Effector memory CD4-positive, alpha-beta T cell (primary cell): ENCODE data around the gene DTWD2.
A peak's percentile ranks its signal among the peaks of the same experiment; 100 is the strongest.
"Not testable (repeated sequence)": the region's sequence is repeated elsewhere in the genome, so short reads cannot be mapped to it uniquely, and the experiment has no call there.

Source experiments
- DNase-seq, 3 donors: peaks; one replicate each; pipeline ENCODE4 v3.0.0-alpha.2; 2020
- H3K27ac ChIP-seq: 2 replicates; pipeline ENCODE4 v1.7.0; 2013; ENCODE audit warnings: mild to moderate bottlenecking, low read length, moderate library complexity; ENCODE audit not compliant: insufficient read depth, poor library complexity, severe bottlenecking
- H3K27me3 ChIP-seq: replicated peaks from 2 replicates; pipeline ENCODE4 v1.7.0; 2013; ENCODE audit warnings: mild to moderate bottlenecking, low read length; ENCODE audit not compliant: insufficient read depth, control insufficient read depth, poor library complexity, severe bottlenecking
- H3K36me3 ChIP-seq: 2 replicates; pipeline ENCODE4 v1.7.0; 2013; ENCODE audit warnings: mild to moderate bottlenecking, low read length, moderate library complexity; ENCODE audit not compliant: control insufficient read depth, insufficient read depth
- H3K4me1 ChIP-seq: 2 replicates; pipeline ENCODE4 v1.7.0; 2013; ENCODE audit warnings: low read length, mild to moderate bottlenecking; ENCODE audit not compliant: control insufficient read depth, insufficient read depth, poor library complexity, severe bottlenecking
- H3K4me3 ChIP-seq: 2 replicates; pipeline ENCODE4 v1.7.0; 2013; ENCODE audit warnings: low read length, low read depth, mild to moderate bottlenecking; ENCODE audit not compliant: insufficient read depth, poor library complexity, severe bottlenecking
- H3K9me3 ChIP-seq: 2 replicates; pipeline ENCODE4 v1.7.0; 2013; ENCODE audit warnings: mild to moderate bottlenecking, low read length, moderate library complexity; ENCODE audit not compliant: control insufficient read depth

The DTWD2 gene

DNA sequence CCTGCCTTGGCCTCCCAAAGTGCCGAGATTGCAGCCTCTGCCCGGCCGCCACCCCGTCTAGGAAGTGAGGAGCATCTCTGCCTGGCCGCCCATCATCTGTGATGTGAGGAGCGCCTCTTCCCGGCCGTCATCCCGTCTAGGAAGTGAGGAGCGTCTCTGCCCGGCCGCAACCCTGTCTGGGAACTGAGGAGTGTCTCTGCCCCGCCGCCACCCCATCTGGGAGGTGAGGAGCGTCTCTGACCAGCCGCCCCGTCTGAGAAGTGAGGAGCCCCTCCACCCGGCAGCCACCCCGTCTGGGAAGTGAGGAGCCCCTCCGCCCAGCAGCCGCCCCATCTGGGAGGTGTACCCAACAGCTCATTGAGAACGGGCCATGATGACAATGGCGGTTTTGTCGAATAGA is 10.5 kb upstream of the DTWD2 start:
- H3K27ac ChIP-seq, H3K9me3 ChIP-seq, H3K36me3 ChIP-seq, H3K4me3 ChIP-seq, H3K4me1 ChIP-seq, DNase-seq, H3K27me3 ChIP-seq: not testable (repeated sequence)

DNA sequence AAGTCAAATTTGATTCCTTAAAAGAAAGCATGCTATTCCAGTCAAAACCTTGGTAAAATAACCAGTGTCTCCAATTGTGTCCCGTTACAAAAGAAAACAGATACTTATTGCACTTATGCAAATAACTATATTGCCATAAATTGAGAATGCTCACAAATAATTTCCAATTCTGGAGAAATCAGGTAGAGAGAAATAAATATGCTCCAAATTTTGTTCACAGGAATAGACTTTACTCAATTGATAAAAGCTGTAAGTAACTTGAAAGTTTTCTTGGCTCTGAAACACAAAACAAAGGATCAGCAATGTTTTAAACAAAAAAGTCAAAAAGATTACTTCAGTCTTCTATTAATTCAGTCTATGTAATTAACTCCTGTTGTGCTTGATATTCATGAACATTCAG is 7.8 kb upstream of the DTWD2 start:
- Histone ChIP-seq H3K27ac (no peak overlapping the region), H3K4me3 (no peak overlapping the region), H3K36me3 (no peaks in the 10 kb centered on the region), H3K9me3 (no peaks in the 10 kb centered on the region), H3K27me3 (no peaks in the 10 kb centered on the region), H3K4me1 (no peaks in the 10 kb centered on the region)
- DNase-seq = no peak

DNA sequence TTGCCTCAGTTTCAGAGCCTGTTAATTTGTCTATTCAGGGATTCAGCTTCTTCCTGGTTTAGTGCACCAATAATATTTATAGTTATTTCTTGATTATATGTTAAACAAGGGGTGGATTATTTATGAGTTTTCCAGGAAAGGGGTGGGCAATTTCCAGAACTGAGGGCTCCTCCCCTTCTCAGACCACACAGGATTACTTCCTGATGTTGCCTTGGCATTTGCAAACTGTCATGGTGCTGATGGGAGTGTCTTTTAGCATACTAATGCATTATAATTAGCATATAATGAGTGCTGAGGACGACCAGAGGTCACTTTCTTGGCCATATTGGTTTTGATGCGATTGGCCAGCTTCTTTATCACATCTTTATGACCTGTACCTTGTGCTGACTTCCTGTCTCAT is 6.2 kb upstream of the DTWD2 start:
- DNase-seq = no peak
- H3K9me3 ChIP-seq = no peaks in the 10 kb centered on the region
- H3K4me3 ChIP-seq = no peak overlapping the region
- H3K27me3 ChIP-seq = no peaks in the 10 kb centered on the region
- H3K4me1 ChIP-seq = no peaks in the 10 kb centered on the region
- H3K27ac ChIP-seq = no peak overlapping the region
- no peaks in the 10 kb centered on the region for H3K36me3 ChIP-seq

DNA sequence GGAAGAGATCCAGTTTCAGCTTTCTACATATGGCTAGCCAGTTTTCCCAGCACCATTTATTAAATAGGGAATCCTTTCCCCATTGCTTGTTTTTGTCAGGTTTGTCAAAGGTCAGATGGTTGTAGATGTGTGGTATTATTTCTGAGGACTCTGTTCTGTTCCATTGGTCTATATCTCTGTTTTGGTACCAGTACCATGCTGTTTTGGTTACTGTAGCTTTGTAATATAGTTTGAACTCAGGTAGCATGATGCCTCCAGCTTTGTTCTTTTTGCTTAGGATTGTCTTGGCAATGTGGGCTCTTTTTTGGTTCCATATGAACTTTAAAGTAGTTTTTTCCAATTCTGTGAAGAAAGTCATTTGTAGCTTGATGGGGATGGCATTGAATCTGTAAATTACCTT is 4.8 kb upstream of the DTWD2 start:
- H3K27ac ChIP-seq, H3K9me3 ChIP-seq: not testable (repeated sequence)

DNA sequence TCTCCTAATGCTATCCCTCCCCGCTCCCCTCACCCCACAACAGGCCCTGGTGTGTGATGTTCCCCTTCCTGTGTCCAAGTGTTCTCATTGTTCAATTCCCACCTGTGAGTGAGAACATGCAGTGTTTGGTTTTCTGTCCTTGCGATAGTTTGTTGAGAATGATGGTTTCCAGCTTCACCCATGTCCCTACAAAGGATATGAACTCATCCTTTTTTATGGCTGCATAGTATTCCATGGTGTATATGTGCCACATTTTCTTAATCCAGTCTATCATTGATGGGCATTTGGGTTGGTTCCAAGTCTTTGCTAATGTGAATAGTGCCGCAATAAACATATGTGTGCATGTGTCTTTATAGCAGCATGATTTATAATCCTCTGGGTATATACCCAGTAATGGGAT is 3.7 kb upstream of the DTWD2 start:
- not testable (repeated sequence) for H3K27ac ChIP-seq, DNase-seq, H3K4me1 ChIP-seq, H3K27me3 ChIP-seq, H3K4me3 ChIP-seq, H3K9me3 ChIP-seq, H3K36me3 ChIP-seq

More for the DNA sequence above, 4.8 kb upstream of the DTWD2 start:
- not testable (repeated sequence) for H3K4me3 ChIP-seq, H3K27me3 ChIP-seq, H3K36me3 ChIP-seq, H3K4me1 ChIP-seq, DNase-seq

DNA sequence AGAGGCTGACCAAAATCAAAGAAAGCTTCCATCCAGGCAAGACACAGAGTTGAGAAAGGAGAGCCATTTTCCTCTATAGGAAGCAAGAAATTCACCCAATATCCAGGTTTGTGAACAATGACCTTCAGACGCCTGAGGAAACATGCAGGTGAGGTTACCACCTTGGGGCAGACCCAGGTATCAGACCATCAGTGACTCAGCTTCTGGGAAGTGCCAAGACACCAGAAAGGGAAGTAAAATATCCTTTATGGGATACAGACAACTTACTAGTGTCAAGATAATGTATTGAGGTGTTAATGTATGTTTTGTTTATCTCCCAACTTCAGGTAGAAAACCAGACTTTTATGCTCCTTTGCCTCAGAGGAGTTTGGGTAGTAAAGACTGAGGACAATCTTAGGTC is 2.2 kb upstream of the DTWD2 start:
- Histone ChIP-seq H3K4me1 (no peaks in the 10 kb centered on the region), H3K4me3 (no peak overlapping the region), H3K27me3 (no peaks in the 10 kb centered on the region), H3K27ac (no peak overlapping the region), H3K9me3 (no peaks in the 10 kb centered on the region), H3K36me3 (no peaks in the 10 kb centered on the region)
- no peak for DNase-seq

DNA sequence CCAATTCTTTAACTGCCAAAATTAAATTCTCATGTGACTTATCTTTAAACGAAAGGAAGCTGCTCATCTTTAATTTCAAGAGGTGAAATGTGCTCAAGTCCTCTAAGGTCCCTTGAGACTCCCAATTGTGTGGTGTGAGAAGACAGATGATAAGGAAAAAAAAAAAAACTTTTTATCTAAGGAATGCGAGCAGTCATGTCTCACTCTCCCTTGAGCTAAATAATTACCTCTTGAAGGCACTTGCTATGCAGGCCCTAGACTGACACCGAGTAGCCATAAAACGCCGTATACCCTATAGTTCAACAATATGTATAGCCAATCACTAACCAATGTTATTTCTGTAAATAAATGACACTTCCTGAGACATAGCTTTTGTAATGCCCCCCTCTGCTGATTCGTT is 1.5 kb upstream of the DTWD2 start:
- Histone ChIP-seq H3K9me3 (no peaks in the 10 kb centered on the region), H3K4me1 (no peaks in the 10 kb centered on the region), H3K27ac (no peak overlapping the region), H3K4me3 (no peak overlapping the region), H3K27me3 (no peaks in the 10 kb centered on the region), H3K36me3 (no peaks in the 10 kb centered on the region)
- DNase-seq = no peak

DNA sequence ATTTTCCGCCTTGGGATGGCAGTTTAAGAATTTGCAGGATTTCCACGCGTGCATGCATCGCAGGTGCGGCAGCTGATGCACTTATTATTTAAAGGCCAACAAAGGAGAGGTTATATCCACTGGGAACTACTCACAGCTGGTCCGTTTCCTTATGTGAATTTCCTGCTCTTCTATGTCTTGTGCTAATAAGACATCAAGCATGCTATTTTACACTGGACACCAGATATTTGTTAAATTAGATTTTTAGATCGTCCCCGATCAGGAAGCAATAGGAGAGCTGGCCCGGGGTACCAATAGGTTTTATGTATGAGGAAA is 476 bp upstream of the DTWD2 start:
- no peak for DNase-seq
- H3K27me3 ChIP-seq = no peaks in the 10 kb centered on the region
- H3K9me3 ChIP-seq = no peaks in the 10 kb centered on the region
- peak overlapping the region; percentile 72 for H3K4me3 ChIP-seq
- H3K36me3 ChIP-seq = no peaks in the 10 kb centered on the region
- H3K27ac ChIP-seq = peak overlapping the region; percentile 49
- H3K4me1 ChIP-seq = no peaks in the 10 kb centered on the region

DNA sequence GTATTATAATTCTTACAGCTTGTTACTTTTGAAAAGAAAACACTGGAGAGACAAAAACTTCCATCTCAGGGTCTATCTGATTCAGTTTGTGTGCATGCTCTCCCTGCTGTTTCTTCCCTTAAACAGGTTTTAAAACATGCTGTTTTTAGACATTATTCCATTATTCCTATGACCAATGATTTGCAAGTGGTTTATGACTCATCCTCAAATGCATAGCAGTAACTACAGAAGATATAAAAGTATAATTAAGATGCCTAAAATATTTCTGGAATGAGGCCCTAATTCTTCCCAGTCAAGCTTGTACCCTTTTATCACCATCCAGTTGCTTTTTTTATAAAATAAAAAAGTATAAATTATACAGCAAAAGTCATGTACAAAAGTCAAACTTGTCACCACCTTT is 3.7 kb downstream of the DTWD2 start:
- no peaks in the 10 kb centered on the region for H3K9me3 ChIP-seq
- no peak overlapping the region for H3K27ac ChIP-seq
- H3K4me1 ChIP-seq = no peaks in the 10 kb centered on the region
- no peak overlapping the region for H3K4me3 ChIP-seq
- no peak for DNase-seq
- H3K36me3 ChIP-seq = no peaks in the 10 kb centered on the region
- H3K27me3 ChIP-seq = no peaks in the 10 kb centered on the region

DNA sequence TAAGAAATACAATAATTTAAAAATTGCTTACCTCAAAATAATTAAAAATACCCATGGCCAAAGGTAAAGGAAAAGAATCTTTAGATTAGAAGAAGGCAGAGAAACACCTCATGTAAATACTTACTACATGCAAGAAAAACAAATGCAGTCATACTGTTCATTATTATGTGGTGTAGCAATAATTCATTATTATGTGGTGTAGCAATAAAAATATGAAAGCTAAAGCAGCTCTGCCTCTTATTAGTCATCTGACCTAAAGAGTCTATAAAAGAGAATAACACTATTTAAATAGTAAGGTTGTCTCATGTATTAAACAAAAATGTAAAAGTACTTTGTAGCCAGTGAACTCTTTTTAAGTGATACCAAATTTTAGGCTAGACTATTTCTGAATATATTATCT is 6.6 kb downstream of the DTWD2 start:
- Histone ChIP-seq H3K27ac (no peak overlapping the region), H3K36me3 (no peaks in the 10 kb centered on the region), H3K9me3 (no peaks in the 10 kb centered on the region), H3K4me1 (no peaks in the 10 kb centered on the region), H3K4me3 (no peak overlapping the region), H3K27me3 (no peaks in the 10 kb centered on the region)
- DNase-seq = no peak

DNA sequence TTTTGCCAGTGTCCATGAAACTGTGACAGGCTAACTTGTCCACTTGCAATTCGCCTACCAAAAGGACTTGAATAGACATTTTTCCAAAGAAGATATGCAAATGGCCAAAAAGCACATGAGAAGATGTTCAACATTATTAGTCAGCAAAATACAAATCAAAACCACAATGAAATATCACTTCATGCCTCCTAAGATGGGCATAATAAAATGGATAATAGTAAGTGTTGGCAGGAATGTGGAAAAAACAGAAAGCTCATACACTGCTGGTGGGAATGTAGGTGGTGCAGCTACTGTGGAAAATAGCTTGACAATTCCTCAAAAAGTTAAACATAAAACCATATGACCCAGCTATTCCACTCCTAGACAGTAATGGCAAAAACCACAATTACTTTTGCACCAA is 7.9 kb downstream of the DTWD2 start:
- Histone ChIP-seq H3K4me3 (no peak overlapping the region), H3K9me3 (no peaks in the 10 kb centered on the region), H3K27ac (no peak overlapping the region), H3K27me3 (no peaks in the 10 kb centered on the region), H3K4me1 (no peaks in the 10 kb centered on the region), H3K36me3 (no peaks in the 10 kb centered on the region)
- no peak for DNase-seq
